Nucleus accumbens (tissue), 56 donors: Measurements from ENCODE around the gene ERP44.
"Not testable (repeated sequence)": the region's sequence is repeated elsewhere in the genome, so short reads cannot be mapped to it uniquely, and the experiment has no call there.

Experiments
- DNase-seq, 56 donors: peaks; one replicate each; lab custom pipeline; 2025; lab: John Stamatoyannopoulos, UW

ERP44 gene

GRCh38 chr9:100070104-100071041, 28.4 kb downstream of the ERP44 start:
- DNase-seq: no peak

GRCh38 chr9:100069068-100069467, 29.7 kb downstream of the ERP44 start:
- DNase-seq: not testable (repeated sequence)

GRCh38 chr9:100067990-100068389, 30.8 kb downstream of the ERP44 start:
- DNase-seq: not testable (repeated sequence)

GRCh38 chr9:100066539-100066938, 32.3 kb downstream of the ERP44 start:
- DNase-seq: no peak

GRCh38 chr9:100064872-100065581, 33.8 kb downstream of the ERP44 start:
- DNase-seq: no peak

GRCh38 chr9:100063185-100063584, 35.6 kb downstream of the ERP44 start:
- no peak for DNase-seq

GRCh38 chr9:100062683-100063082, 36.1 kb downstream of the ERP44 start:
- not testable (repeated sequence) for DNase-seq

GRCh38 chr9:100058699-100059579, 39.9 kb downstream of the ERP44 start:
- no peak for DNase-seq

- no peak for DNase-seq
These were observed 41.2 kb downstream of the ERP44 start for GRCh38 chr9:100057624-100058023.

GRCh38 chr9:100056561-100056960, 42.2 kb downstream of the ERP44 start:
- no peak for DNase-seq

GRCh38 chr9:100052375-100052774, 46.4 kb downstream of the ERP44 start:
- no peak for DNase-seq

GRCh38 chr9:100049551-100049950, 49.2 kb downstream of the ERP44 start:
- no peak for DNase-seq

- DNase-seq: no peak
These were observed 60.3 kb downstream of the ERP44 start for GRCh38 chr9:100038472-100038871.

- no peak for DNase-seq
These were observed 64.8 kb downstream of the ERP44 start for GRCh38 chr9:100033877-100034551.

GRCh38 chr9:100030548-100030947, 68.3 kb downstream of the ERP44 start:
- DNase-seq: no peak

- no peak for DNase-seq
These were observed 69.5 kb downstream of the ERP44 start for GRCh38 chr9:100029251-100029650.

GRCh38 chr9:100028201-100028784, 70.5 kb downstream of the ERP44 start:
- DNase-seq: peak in 48 of 56 donors; percentile 3 to 80 (median 40)

- DNase-seq: no peak
These were observed 71.3 kb downstream of the ERP44 start for GRCh38 chr9:100027543-100027942.

- no peak for DNase-seq
These were observed 76.9 kb downstream of the ERP44 start for GRCh38 chr9:100021931-100022330.
